Transverse colon (tissue), 4 donors: ENCODE data around the gene MAGI1.
"Not testable (repeated sequence)": the region's sequence is repeated elsewhere in the genome, so short reads cannot be mapped to it uniquely, and the experiment has no call there.

Experiments used
- POLR2A ChIP-seq: fragments of 450-650 bp; IDR thresholded peaks from one replicate; pipeline ENCODE4 v1.6.1; 2016; ENCODE audit warnings: antibody characterized with exemption, mild to moderate bottlenecking, moderate library complexity
- POLR2AphosphoS5 ChIP-seq, 3 donors: sonication (generic); formaldehyde crosslinking; IDR thresholded peaks; one replicate each; pipeline ENCODE4 v1.6.1; 2016; ENCODE audit warnings: antibody characterized with exemption in 3 of 3
- TF ChIP-seq, protein P1 (sequence below), 5 experiments: fragments of 200-600 bp in 3 of 5; fragments of 450-650 bp in 2 of 5; sonication (generic) in 3 of 5; IDR thresholded peaks; 1 replicate in 2 of 5; 2 replicates in 3 of 5; pipeline ENCODE4 v1.5.1; 2016 to 2017; ENCODE audit warnings: antibody characterized with exemption in 5 of 5, inconsistent platforms in 3 of 5, mild to moderate bottlenecking in 2 of 5, moderate library complexity in 1 of 5

DNA sequence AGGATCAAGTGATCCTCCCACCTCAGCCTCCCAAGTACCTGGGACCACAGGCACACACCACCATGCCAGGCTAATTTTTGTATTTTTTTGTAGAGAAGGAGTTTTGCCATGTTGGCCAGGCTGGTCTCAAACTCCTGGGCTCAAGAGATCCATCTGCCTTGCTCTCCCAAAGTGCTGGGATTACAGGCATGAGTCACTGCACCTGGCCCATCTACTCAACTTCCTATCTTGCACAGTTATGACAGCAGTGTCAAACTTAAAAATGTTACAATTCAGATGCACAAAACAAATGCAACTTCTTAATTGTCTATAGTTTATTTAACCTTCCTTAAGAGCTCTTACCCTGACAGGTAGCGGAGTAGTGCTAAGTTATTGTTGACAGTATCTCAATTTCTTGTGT, 319.1 kb downstream of the MAGI1 start:
- TF ChIP-seq, protein P1, sequence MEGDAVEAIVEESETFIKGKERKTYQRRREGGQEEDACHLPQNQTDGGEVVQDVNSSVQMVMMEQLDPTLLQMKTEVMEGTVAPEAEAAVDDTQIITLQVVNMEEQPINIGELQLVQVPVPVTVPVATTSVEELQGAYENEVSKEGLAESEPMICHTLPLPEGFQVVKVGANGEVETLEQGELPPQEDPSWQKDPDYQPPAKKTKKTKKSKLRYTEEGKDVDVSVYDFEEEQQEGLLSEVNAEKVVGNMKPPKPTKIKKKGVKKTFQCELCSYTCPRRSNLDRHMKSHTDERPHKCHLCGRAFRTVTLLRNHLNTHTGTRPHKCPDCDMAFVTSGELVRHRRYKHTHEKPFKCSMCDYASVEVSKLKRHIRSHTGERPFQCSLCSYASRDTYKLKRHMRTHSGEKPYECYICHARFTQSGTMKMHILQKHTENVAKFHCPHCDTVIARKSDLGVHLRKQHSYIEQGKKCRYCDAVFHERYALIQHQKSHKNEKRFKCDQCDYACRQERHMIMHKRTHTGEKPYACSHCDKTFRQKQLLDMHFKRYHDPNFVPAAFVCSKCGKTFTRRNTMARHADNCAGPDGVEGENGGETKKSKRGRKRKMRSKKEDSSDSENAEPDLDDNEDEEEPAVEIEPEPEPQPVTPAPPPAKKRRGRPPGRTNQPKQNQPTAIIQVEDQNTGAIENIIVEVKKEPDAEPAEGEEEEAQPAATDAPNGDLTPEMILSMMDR (IDR thresholded peaks at IDR 0.05) = not testable (repeated sequence)
- not testable (repeated sequence) for TF ChIP-seq POLR2AphosphoS5 (IDR thresholded peaks at IDR 0.05); POLR2A
